Stimulated activated CD8-positive, alpha-beta memory T cell treated with anti-CD3 and anti-CD28 coated beads, Interleukin-7, amount 100 ng/mL, for 24 hours (primary cell): ENCODE data around the gene EIF6.
"Not testable (repeated sequence)": the region's sequence is repeated elsewhere in the genome, so short reads cannot be mapped to it uniquely, and the experiment has no call there.

Experiments used
- DNase-seq: peaks from one replicate; pipeline ENCODE4 v3.0.0-alpha.2; 2020; ENCODE audit warnings: low read depth

Gene EIF6

DNA sequence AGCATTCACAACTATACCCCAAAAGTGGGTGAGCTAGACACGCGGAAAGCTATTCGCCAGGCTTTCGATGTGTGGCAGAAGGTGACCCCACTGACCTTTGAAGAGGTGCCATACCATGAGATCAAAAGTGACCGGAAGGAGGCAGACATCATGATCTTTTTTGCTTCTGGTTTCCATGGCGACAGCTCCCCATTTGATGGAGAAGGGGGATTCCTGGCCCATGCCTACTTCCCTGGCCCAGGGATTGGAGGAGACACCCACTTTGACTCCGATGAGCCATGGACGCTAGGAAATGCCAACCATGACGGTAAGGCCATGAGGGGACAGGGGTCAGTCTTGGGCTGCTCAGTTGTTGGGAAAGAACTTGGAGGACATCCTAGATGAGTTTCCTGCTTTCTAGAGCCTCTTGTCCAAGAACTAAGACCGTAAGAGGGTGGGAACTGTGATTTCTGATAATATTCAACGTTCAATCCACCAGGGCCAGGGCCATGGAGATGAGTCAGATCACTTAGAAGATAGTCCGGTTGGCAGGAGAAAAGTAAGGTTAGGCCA is 30.0 kb downstream of the EIF6 start:
- no peak for DNase-seq

DNA sequence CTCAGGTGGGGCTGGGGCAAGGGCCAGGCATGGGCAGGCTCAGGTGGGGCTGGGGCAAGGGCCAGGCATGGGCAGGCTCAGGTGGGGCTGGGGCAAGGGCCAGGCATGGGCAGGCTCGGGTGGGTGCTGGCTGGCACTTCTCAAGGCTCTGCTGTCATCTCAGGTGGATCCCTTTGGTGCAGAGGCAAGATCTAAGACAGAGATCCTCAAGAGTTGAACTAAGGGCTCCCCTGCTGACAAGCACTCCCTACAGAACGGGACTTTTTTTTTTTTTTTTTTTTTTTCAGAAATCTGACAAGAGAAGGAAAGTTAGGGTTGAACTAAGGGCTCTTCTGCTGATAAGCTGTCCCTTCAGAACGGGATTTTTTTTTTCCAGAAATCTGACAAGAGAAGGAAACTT is 31.6 kb downstream of the EIF6 start:
- no peak for DNase-seq

DNA sequence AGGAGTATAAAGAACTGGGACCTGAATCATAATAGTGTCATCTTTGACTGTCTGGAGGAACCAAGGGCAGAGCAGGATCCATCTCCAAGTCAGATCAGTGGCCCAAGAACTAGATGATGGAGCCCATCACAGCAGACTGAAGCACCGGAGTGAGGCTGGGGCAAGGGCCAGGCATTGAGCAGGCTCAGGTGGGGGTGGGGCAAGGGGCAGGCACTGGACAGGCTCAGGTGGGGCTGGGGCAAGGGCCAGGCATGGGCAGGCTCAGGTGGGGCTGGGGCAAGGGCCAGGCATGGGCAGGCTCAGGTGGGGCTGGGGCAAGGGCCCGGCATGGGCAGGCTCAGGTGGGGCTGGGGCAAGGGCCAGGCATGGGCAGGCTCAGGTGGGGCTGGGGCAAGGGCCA is 32.0 kb downstream of the EIF6 start:
- DNase-seq: not testable (repeated sequence)

DNA sequence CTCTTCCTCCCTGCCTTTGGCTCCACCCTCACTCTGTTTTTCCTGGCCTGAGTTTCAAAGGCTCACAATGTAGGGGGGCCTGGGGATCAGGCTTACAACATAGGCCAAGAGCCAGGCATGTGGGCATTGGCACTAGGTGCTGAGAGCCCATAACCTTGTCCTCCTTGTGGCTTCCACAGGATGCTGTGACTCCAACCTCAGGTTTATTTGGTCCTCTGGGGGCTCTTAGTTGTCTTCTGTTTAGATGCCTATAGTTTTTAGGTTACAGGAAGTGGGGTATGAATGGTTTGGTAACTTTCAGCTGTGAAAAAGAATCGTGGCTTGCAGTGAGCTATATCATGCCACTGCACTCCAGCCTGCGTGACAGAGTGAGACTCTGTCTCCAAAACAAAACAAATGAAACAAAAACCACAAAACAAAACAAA is 32.5 kb downstream of the EIF6 start:
- no peak for DNase-seq

DNA sequence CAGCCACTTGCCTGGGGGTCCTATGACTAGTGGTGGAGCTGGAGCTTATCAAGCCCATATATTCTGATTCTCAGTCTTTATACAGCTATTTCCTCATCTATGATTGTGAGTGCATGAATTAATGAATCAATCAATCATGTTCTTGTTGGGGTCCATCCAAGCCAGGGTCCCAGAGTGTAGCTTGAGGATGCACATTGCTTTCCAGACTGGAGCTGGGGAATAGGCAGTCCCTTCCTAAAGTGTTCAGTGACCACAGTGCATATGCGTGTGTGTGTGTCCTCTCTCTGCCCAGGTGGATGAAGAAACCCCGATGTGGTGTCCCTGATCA is 33.0 kb downstream of the EIF6 start:
- no peak for DNase-seq

DNA sequence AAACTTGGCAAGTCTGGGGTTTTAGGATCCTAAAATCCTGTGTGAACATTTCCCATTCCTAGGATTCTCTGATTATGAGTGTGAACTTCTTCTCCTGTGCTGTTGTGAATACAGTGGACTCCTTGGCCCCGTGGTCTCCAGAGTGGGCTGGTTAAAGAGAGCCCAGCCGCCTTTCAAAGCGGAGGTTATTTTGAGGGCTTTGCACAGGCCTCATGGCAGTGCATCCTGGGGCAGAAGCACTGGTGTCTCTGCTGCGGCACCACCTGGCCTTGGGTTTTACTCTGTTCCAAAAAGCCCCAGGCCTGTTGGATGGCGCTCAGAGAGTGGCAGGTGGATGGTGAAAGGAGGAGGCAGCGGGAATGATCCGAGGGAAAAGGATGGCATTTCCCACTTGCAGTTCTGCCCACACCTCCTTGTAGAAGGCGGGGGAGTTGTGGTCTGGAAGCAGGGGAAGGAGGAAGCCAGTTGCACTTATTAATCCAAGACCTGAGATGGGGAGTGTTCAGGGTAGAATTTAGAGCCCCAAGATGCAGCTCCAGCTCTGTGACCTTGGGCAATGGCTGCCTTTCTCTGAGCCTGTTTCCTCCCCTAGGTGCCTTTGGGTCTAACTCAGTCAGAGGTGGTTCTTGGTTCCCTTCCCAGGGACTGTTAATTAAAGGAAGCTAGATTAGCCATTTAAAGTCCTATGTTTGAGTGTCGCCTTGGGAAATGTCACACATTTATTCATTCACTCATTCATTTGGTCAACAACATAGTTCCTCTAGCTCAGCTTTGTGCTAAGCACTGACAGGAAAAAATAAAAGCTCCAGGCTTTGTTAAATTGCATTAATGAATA is 35.7 kb downstream of the EIF6 start:
- DNase-seq: no peak

DNA sequence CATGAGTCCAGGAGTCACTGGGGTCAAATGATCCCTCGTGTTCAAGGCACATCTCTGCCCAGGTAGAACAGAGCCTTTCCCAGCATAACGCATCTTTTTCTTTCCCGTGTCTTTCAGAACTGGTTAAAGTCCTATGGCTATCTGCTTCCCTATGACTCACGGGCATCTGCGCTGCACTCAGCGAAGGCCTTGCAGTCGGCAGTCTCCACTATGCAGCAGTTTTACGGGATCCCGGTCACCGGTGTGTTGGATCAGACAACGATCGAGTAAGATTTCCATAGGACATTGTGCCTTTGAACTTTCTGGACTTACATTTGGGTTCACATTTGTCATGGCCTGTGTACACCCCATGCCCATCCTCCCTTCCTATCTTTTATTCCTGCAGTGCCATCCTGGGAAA is 37.8 kb downstream of the EIF6 start:
- DNase-seq: no peak

DNA sequence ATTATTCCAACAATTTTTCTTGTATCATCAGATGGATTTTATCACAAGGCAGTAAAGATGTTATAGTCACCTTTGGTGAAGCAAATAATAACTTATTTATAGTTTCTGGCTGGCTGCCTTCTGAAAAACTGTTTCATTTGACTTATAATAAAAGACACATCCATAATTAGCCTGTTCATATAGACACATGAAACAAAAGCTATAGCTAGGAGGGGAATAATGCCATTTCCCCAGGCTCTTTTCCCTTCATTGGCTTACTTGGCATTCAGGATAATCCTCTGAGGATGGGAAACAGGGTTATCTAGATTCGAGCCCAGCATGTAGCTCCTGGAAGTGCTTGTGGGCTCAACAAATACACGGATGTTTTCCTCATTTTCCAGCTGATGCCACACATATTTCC is 40.6 kb downstream of the EIF6 start:
- no peak for DNase-seq

DNA sequence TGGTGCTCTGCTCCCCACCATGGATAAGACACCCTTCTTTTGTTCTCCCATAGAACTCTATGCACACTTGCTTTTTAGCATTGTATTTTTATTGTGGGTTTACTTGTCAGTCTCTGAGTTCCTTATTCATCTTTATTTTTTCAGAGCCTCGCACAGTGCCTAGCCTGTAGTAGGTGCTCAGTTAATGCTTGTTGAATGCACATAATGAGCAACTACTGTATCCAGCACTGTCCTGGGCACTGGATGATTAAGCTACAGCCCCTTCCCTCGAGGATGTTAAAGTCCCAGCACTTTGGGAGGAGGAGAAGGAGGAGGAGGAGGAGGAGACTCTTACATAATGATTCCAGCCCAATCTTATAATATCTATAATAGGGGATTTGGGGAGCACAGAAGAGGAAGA is 41.3 kb downstream of the EIF6 start:
- no peak for DNase-seq

DNA sequence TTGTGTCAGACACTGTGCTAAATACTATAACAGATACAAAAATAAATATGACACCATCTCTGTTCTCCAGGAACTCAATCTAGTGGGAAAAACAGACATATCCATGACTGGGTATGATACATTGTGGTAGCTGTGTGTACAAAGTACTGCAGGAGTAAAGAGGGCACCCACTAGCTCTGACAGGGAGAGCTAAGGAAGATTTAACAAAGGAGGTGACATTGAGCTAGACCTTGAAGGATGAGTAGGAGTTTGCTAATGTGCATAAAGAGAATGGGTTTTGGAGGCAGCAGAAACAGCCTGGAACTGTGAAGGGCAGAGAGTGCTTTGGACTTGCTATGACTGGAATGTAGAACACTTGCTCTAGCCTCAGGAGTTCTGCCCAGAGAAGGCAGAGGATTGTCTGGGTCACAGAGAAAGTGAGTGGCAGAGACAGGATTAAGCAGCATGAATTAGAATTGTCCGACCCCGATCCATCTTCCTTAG is 43.7 kb downstream of the EIF6 start:
- DNase-seq: no peak

DNA sequence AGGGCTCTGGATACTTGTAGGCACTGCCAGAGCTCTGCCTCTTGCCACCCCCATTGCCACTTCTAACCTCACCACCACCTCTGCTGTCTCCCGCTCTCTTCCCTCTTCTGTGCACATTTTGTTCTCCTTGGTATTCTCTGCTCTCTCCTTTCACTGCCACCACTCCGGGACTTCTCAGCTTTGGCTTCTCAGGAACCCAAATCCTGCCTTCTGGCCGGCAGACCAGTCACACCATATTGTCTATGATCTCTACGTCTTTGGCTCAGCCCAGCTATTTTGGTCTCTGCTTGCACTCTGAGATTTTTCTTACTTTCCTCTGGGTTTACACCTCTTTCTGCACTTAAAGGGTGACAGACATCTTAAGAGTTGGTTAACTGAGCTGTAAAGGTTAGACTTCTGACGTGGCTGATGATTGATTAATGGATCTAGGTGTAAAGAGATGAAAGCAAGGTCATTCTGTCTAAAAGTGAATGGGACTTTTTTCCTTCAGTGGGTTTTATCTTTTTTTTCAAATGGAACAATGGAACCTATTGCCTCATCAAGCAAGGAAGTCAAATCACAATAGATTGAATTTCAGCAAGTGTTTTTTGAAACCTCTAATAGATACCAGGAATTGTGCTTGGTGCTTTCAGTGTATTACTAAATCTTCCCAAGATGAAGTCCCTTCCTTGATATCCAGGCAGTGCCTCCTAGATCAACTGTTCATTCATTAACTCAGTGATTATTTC is 44.3 kb downstream of the EIF6 start:
- DNase-seq: no peak

DNA sequence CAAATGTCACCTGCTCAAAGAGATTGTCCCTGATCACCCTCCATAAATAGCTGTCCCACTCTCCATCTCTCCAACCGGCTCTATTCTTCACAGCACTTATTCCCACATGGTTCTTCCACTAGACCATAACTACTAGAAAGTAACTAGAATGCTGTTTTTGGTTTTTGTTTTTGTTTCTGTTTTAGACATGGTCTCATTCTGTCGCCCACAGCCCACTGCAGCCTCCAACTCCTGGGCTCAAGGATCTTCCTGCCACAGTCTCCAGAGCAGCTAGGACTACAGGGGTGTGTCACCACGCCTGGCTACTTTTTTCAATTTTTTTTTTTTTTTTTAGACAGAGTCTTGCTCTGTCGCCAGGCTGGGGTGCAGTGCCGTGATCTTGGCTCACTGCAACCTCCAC is 45.8 kb downstream of the EIF6 start:
- DNase-seq: no peak

DNA sequence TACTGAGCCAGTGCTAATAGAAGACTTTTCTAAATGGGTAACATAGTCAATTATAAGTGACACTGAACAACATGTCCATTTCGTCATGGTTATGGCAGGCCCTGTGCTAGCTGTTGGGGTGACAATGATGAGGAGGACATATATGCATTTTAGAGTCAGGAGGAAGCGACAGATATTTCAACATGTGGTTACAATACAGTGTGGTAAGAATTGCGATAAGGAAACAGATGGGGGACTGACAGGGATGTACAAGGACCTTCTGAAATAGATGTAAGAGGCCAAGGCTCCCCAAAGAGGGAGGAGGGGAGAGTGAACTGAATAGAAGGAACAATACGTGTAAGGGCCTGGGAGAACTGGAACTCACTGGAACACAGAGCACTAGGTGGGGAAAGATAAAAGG is 46.4 kb downstream of the EIF6 start:
- DNase-seq: no peak

DNA sequence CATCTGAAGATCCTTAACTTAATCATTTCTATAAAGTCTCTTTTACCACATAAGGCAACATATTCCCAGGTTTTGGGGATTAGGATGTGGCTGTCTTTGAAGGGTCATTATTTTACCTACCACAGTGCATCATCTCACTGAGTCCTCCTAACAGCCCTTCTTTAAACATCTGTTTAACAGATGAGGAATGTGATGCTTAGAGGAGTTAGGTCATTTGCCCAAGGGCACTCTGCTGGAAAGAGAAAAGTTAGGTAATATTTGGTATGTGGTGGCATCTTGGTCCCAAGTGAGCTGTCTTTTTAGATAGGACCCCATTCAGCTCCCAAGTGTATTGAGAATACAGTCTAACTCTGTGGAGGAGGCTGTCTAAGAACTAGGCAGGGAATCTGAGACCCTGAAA is 47.1 kb downstream of the EIF6 start:
- DNase-seq: no peak

DNA sequence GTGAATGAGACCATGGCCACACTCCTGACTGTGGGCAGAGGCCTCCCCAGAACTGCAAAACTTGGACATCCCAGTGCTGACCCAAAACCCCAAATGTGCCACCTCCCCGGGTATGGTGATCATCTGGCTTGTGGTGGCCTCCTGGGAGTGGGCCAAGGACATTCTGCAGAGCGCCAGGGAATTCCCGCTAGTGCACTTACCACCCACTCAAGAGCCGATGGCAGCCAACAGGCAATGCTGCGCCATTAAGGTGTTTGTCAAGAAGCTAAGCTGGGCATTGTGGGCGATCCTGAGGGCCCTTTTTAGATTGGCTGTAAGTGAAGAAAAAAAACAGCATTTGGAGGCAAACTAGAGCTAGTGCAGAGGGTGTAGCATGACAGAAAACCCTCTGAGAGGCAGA is 48.7 kb downstream of the EIF6 start:
- no peak for DNase-seq

DNA sequence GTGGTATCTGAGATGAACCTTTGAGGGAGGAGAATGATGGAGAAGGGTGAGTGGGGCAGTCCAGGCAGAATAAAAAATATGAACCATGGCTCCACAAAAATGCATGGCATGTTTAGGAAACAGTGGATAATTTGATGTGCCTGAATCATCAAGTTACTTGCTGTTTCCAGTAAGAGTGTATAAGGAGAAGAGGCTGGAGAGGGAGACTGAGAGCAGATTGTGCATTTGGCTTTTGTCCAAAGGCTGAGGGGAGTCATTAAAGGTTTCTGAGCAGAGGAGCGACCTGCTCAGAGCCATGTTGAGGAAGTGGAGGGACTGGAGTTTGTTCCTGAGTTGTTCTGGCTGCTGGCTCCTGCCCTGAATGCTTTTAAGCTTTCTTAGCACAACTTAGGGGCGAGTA is 52.0 kb downstream of the EIF6 start:
- no peak for DNase-seq
